IMR-90 (cell line): ENCODE results near the gene RASD2. TPM values are rescaled to one million over a fixed set of nuclear protein-coding genes. Genes with fewer than 3 reads are reported as not detected.
A peak's percentile ranks its signal among the peaks of the same experiment; 100 is the strongest.

Experiments
- ATAC-seq: fragments of 200-7000 bp; cut with Tn5 transposase; 2 replicates; pipeline ENCODE4 v1.9.1; 2020; ENCODE audit warnings: low read depth, mild to moderate bottlenecking, moderate library complexity
- BruUV-seq: library from RNA; stranded (reverse); fragments of 400-500 nt; replicated peaks from 2 replicates; lab custom pipeline; 2021; lab: Mats Ljungman, UMichigan
- CTCF ChIA-PET: fragments of 300-600 bp; formaldehyde crosslinking; extraction: SDS; loops from one replicate; lab custom pipeline; 2021; ENCODE audit warnings: antibody characterized with exemption; lab: Yijun Ruan, JAX
- POLR2A ChIA-PET: fragments of 300-600 bp; sonication (Branson Sonifier 250); formaldehyde crosslinking; loops from one replicate; lab custom pipeline; 2022; ENCODE audit warnings: antibody characterized with exemption; ENCODE audit not compliant: unreplicated experiment; lab: Charles Lee
- DNase-seq: peaks from one replicate; pipeline ENCODE4 v3.0.0; 2013
- H2AFZ ChIP-seq: replicated peaks from 2 replicates; pipeline ENCODE3; 2013; ENCODE audit warnings: low read length, mild to moderate bottlenecking; ENCODE audit not compliant: poor library complexity
- H2AK5ac ChIP-seq: 2 replicates; pipeline ENCODE4 v1.6.1; 2013; ENCODE audit warnings: low read depth, low read length, inconsistent platforms
- H2AK9ac ChIP-seq: replicated peaks from 2 replicates; pipeline ENCODE3; 2013; ENCODE audit warnings: mild to moderate bottlenecking, low read depth, low read length, moderate library complexity; ENCODE audit not compliant: poor library complexity
- H2BK120ac ChIP-seq: 2 replicates; pipeline ENCODE4 v1.6.1; 2013; ENCODE audit warnings: low read depth, low read length, inconsistent platforms
- H2BK15ac ChIP-seq: 3 replicates; pipeline ENCODE4 v1.6.1; 2013; ENCODE audit warnings: low read depth, low read length, inconsistent platforms
- H2BK20ac ChIP-seq: 2 replicates; pipeline ENCODE4 v1.6.1; 2013; ENCODE audit warnings: low read depth, mild to moderate bottlenecking, inconsistent platforms, low read length, moderate library complexity
- H2BK5ac ChIP-seq: 2 replicates; pipeline ENCODE4 v1.6.1; 2013; ENCODE audit warnings: mild to moderate bottlenecking, low read depth, low read length, inconsistent platforms; ENCODE audit not compliant: poor library complexity, severe bottlenecking
- H3K14ac ChIP-seq: replicated peaks from 2 replicates; pipeline ENCODE4 v1.6.1; 2013; ENCODE audit warnings: low read depth, low read length, inconsistent platforms
- H3K18ac ChIP-seq: 2 replicates; pipeline ENCODE4 v1.6.1; 2013; ENCODE audit warnings: low read depth, low read length, control low read depth
- H3K23ac ChIP-seq: 2 replicates; pipeline ENCODE4 v1.6.1; 2013; ENCODE audit warnings: low read depth, low read length, inconsistent platforms
- H3K27ac ChIP-seq: 2 replicates; pipeline ENCODE4 v1.5.1; 2013; ENCODE audit warnings: mild to moderate bottlenecking, control low read depth, low read length; ENCODE audit not compliant: insufficient read depth
- H3K27me3 ChIP-seq: 2 replicates; pipeline ENCODE4 v1.6.1; 2013; ENCODE audit warnings: low read length; ENCODE audit not compliant: control insufficient read depth, insufficient read depth
- H3K36me3 ChIP-seq: 2 replicates; pipeline ENCODE4 v1.6.1; 2013; ENCODE audit warnings: low read length, mixed read lengths; ENCODE audit not compliant: control insufficient read depth, insufficient read depth
- H3K4ac ChIP-seq: 2 replicates; pipeline ENCODE4 v1.6.1; 2013; ENCODE audit warnings: low read depth, low read length, inconsistent platforms
- H3K4me1 ChIP-seq: 2 replicates; pipeline ENCODE4 v1.6.1; 2013; ENCODE audit warnings: low read length, mixed read lengths; ENCODE audit not compliant: control insufficient read depth, insufficient read depth
- H3K4me2 ChIP-seq: 2 replicates; pipeline ENCODE4 v1.6.1; 2013; ENCODE audit warnings: low read depth, mild to moderate bottlenecking, control low read depth, low read length, moderate library complexity
- H3K4me3 ChIP-seq: 2 replicates; pipeline ENCODE4 v1.5.1; 2013; ENCODE audit warnings: low read depth, mild to moderate bottlenecking, control low read depth, low read length, moderate library complexity; ENCODE audit not compliant: insufficient read depth
- H3K56ac ChIP-seq: 2 replicates; pipeline ENCODE4 v1.6.1; 2013; ENCODE audit warnings: low read length, inconsistent platforms; ENCODE audit not compliant: insufficient read depth; ENCODE audit errors: extremely low read depth
- H3K79me1 ChIP-seq, 2 experiments: 2 replicates each; pipeline ENCODE4 v1.6.1; 2013; ENCODE audit warnings: low read length in 2 of 2, inconsistent platforms in 1 of 2, low read depth in 1 of 2
- H3K9ac ChIP-seq: 2 replicates; pipeline ENCODE4 v1.6.1; 2013; ENCODE audit warnings: low read depth, low read length, control low read depth
- H3K9me1 ChIP-seq: 2 replicates; pipeline ENCODE4 v1.6.1; 2013; ENCODE audit warnings: low read length, inconsistent platforms; ENCODE audit not compliant: insufficient read depth
- H3K9me3 ChIP-seq: 2 replicates; pipeline ENCODE4 v1.6.1; 2013; ENCODE audit warnings: low read length; ENCODE audit not compliant: control insufficient read depth, insufficient read depth
- H4K20me1 ChIP-seq: 2 replicates; pipeline ENCODE4 v1.6.1; 2013; ENCODE audit warnings: low read length, inconsistent platforms; ENCODE audit not compliant: insufficient read depth
- H4K5ac ChIP-seq: 2 replicates; pipeline ENCODE4 v1.6.1; 2013; ENCODE audit warnings: mild to moderate bottlenecking, low read depth, low read length, control low read depth
- H4K8ac ChIP-seq, 2 experiments: 2 replicates each; pipeline ENCODE4 v1.6.1; 2013; ENCODE audit warnings: low read depth in 2 of 2, low read length in 2 of 2, control low read depth in 1 of 2, inconsistent platforms in 1 of 2
- H4K91ac ChIP-seq: 2 replicates; pipeline ENCODE4 v1.6.1; 2013; ENCODE audit warnings: low read depth, low read length, inconsistent platforms; ENCODE audit not compliant: insufficient read depth
- MAZ ChIP-seq: IDR thresholded peaks from 2 replicates; pipeline ENCODE4 v1.6.1; 2012; ENCODE audit warnings: low read depth, mild to moderate bottlenecking, low read length, improper control_type of control experiment, moderate library complexity, borderline replicate concordance
- WGBS, 2 experiments: methylation state at CpG; one replicate each; pipeline versions ENCODE4 v1.1.5 to v1.1.7; 2013; ENCODE audit warnings: missing lambda C conversion rate in 2 of 2; ENCODE audit not compliant: insufficient read length in 1 of 2; ENCODE audit errors: extremely low coverage in 2 of 2; 5-methylcytosine and 5-hydroxymethylcytosine counted together
- dilution Hi-C: fragments of 300-500 bp; cut with HindIII; formaldehyde crosslinking; loops from one replicate; pipeline ENCODE4 v1.14.3; 2018; ENCODE audit warnings: low sequenced_read_pairs; ENCODE audit not compliant: unreplicated experiment
- in situ Hi-C: fragments of 300-500 bp; cut with MboI; formaldehyde crosslinking; loops from 3 replicates; pipeline ENCODE4 v1.14.3; 2019; ENCODE audit warnings: low sequenced_read_pairs, inconsistent platforms, mixed read lengths
- intact Hi-C: fragments of 100-400 bp; cut with micrococcal nuclease; formaldehyde crosslinking; loops from 2 replicates; pipeline ENCODE4 v1.10.0; 2022
- polyA plus RNA-seq, 3 experiments: library from polyadenylated mRNA; depleted of rRNA; stranded (reverse); fragments of >200 nt; gene quantifications; 2 replicates each; pipeline ENCODE4 v1.2.3, GENCODE V29; 2012; ENCODE audit warnings: low replicate concordance in 1 of 3
- total RNA-seq: library from RNA; depleted of rRNA; stranded (reverse); fragments of >200 nt; gene quantifications from 2 replicates; pipeline ENCODE4 v1.2.3, GENCODE V29; 2012

RASD2 gene
- total and polyA plus RNA-seq, 2 of the 4 experiments (the other 2 are of a cell fraction) = under 0.01 to 0.32 TPM

GRCh38 chr22:35568751-35569739 lies 28.4 kb downstream of the RASD2 start:
- no peaks in the 10 kb centered on the region for H3K36me3 ChIP-seq
- H3K4me3 ChIP-seq = no peak overlapping the region
- peaks cover 25% of the 10 kb centered on the region for H3K4me1 ChIP-seq
- no peak overlapping the region for H3K9ac ChIP-seq
- ATAC-seq (peak; percentile 65), DNase-seq (peak; percentile 79)
- H3K4ac ChIP-seq = peak overlapping the region; percentile 18
- no peak for TF ChIP-seq MAZ
- intact Hi-C loops (loop anchor here (5.0 kb wide), 2 partner anchors 122 to 137 kb away; no protein-coding TSS in a partner anchor), in situ Hi-C loops (no loop called here), dilution Hi-C loops (no loop called here)
- peak overlapping the region; percentile 46; the same call in 1 of the 2 replicates for H2BK20ac ChIP-seq
- CTCF ChIA-PET = interaction anchor here (1.0 kb wide), 1 partner anchor 31 kb away, joined by 5 read pairs; no protein-coding TSS in a partner anchor
- 0 out of 2 replicates have a peak overlapping the region, but pooled peaks have one; percentile 3 for H4K91ac ChIP-seq
- peak overlapping the region; percentile 48 for H3K18ac ChIP-seq
- 91% methylated on average over 10 of the region's 17 CpGs; no CpG with 5 or more reads in 1 of the 2 experiments for WGBS, 2 experiments
- peaks cover 2% of the 10 kb centered on the region; the same call in 1 of the 2 replicates for H3K27me3 ChIP-seq
- peak overlapping the region; percentile 71 for H2AK5ac ChIP-seq
- H3K27ac ChIP-seq = peak overlapping the region; percentile 21; the same call in 1 of the 2 replicates
- no peak overlapping the region for H3K56ac ChIP-seq
- peak overlapping the region; percentile 78 for H2BK120ac ChIP-seq
- H3K79me1 ChIP-seq = no peaks in the 10 kb centered on the region
- BruUV-seq = no TSS peak
- H2AK9ac ChIP-seq = peak overlapping the region; percentile 1
- no peaks in the 10 kb centered on the region for H3K9me3 ChIP-seq
- no peaks in the 10 kb centered on the region for H4K20me1 ChIP-seq
- H2BK5ac ChIP-seq = peak overlapping the region; percentile 44
- peaks cover 15% of the 10 kb centered on the region for H3K9me1 ChIP-seq
- peak overlapping the region; percentile 69 for H2AFZ ChIP-seq
- H3K4me2 ChIP-seq = peak overlapping the region; percentile 62; the same call in 1 of the 2 replicates
- H2BK15ac ChIP-seq = 0 out of 3 replicates have a peak overlapping the region, but pooled peaks have one; percentile 6
- H3K14ac ChIP-seq = 0 out of 2 replicates have a peak overlapping the region, but pooled peaks have one; percentile 44
- 0 out of 4 replicates have a peak overlapping the region, but pooled peaks of 1 of the 2 experiments have one; percentile 39 for H4K8ac ChIP-seq
- H3K23ac ChIP-seq = no peak overlapping the region
- H4K5ac ChIP-seq = peak overlapping the region; percentile 52
- POLR2A ChIA-PET = no interaction called here
